NCI-H69 (cell line): ENCODE results near the gene SPAG9.

Experiments
- DNase-seq: peaks from one replicate; lab custom pipeline; 2025; lab: John Stamatoyannopoulos, UW

SPAG9 gene, protein sequence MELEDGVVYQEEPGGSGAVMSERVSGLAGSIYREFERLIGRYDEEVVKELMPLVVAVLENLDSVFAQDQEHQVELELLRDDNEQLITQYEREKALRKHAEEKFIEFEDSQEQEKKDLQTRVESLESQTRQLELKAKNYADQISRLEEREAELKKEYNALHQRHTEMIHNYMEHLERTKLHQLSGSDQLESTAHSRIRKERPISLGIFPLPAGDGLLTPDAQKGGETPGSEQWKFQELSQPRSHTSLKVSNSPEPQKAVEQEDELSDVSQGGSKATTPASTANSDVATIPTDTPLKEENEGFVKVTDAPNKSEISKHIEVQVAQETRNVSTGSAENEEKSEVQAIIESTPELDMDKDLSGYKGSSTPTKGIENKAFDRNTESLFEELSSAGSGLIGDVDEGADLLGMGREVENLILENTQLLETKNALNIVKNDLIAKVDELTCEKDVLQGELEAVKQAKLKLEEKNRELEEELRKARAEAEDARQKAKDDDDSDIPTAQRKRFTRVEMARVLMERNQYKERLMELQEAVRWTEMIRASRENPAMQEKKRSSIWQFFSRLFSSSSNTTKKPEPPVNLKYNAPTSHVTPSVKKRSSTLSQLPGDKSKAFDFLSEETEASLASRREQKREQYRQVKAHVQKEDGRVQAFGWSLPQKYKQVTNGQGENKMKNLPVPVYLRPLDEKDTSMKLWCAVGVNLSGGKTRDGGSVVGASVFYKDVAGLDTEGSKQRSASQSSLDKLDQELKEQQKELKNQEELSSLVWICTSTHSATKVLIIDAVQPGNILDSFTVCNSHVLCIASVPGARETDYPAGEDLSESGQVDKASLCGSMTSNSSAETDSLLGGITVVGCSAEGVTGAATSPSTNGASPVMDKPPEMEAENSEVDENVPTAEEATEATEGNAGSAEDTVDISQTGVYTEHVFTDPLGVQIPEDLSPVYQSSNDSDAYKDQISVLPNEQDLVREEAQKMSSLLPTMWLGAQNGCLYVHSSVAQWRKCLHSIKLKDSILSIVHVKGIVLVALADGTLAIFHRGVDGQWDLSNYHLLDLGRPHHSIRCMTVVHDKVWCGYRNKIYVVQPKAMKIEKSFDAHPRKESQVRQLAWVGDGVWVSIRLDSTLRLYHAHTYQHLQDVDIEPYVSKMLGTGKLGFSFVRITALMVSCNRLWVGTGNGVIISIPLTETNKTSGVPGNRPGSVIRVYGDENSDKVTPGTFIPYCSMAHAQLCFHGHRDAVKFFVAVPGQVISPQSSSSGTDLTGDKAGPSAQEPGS (N-terminal part only)

DNA sequence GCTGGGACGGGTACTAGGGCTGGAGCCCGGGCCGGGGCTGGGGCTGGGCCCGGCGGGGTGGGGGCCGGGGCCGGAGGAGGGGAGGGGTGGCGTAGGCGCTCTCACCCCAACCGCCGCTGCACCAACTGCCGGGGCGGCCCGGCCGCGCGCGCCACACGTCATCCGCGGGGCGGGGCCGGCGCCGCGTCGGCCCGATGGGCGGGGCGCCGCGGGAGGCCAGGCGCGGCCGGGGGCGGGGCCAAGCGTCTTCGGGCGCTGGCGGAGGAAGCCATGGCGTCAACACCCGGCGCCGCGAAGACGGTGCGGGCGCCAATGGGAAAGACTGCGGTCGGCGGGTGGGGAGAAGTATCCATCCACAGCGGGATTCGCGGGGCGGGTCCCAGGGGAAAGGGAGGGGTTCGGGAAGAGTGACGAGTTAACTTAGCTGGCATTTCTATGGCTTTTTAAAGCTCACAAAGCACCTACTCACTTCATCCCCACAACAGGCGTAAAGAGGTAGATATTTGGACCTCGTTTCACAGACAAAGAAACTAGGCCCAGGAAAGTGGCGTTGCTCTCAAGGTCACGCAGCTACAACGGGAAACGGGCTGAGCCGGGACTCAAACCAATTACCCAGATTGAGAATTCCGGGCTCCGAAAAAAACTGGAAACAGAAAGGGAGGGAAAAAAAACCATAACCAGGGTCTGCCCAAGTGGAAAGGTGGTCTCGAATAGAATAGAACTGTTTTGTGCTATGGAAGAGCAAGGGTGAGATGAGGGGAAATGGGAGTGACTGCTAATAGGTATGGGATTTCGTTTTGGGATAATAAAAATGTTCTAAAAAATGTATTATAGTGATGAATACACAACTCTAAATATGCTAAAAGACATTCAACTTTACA, at the start of gene SPAG9:
SPAG9 (minus strand) TSS at position 130 of the 881 bp plus-strand sequence. CDS start 212 bp downstream, outside the sequence.
- peak; percentile 99 for DNase-seq

DNA sequence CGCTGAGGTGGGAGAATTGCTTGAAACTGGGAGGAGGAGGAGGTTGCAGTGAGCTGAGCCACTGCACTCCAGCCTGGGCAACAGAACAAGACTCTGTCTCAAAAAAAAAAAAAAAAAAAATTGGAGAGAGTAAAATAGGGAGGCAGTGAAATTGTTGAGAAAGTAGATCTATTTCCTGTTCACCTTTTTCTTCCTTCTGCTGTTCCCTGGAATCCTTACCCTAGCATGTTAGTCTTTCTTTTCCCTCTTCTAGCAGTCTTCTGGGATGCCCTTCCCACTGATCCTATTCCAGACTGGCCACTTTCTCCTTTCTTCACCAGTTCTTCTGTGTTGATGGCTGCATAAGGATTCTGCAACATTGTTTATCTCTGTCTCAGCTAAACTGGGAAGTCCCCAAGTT, 48.7 kb upstream of the SPAG9 start:
- no peak for DNase-seq

DNA sequence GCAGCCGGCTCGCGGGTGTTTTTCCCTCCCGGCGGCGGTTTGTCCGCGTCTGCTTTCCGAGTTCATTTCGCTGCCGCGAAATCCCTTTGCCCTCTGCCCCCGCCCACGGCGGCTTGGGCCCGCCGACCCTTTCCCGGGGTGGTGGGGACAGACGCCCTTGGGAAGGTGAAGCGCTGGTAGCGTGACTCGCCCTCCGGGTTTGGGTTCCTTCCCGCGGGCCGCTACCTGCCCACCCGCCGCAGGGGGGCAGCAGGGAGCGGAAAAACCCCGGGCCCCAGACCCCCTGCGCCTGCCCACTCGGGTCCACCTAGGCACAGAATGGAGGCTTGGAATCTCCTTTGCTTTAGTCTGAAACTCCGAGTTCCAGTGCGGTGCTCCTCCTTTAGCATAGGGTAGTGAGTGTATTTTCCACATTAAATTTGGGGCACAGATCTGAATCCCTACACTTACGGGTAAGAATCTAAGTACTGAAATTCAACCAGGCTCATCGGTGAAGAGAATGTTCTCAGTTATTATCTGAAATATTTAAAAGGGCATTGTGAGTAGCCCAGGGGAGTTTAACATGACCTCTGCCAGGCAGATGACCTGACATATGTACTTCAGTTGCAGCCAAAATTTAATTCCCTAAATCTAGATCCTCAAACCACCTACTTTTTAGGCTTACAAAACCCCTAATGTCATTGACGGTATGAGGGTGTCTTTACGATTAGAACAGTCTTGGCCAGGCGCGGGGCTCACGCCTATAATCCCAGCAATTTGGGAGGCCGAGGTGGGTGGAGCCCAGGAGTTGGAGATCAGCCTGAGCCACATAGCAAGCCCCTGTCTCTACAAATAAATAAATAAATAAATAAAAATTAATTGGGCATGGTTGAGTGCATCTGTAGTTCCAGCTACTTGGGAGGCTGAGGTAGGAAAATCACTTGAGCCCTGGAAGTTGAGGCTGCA, 46.6 kb upstream of the SPAG9 start:
- DNase-seq: peak; percentile 78

DNA sequence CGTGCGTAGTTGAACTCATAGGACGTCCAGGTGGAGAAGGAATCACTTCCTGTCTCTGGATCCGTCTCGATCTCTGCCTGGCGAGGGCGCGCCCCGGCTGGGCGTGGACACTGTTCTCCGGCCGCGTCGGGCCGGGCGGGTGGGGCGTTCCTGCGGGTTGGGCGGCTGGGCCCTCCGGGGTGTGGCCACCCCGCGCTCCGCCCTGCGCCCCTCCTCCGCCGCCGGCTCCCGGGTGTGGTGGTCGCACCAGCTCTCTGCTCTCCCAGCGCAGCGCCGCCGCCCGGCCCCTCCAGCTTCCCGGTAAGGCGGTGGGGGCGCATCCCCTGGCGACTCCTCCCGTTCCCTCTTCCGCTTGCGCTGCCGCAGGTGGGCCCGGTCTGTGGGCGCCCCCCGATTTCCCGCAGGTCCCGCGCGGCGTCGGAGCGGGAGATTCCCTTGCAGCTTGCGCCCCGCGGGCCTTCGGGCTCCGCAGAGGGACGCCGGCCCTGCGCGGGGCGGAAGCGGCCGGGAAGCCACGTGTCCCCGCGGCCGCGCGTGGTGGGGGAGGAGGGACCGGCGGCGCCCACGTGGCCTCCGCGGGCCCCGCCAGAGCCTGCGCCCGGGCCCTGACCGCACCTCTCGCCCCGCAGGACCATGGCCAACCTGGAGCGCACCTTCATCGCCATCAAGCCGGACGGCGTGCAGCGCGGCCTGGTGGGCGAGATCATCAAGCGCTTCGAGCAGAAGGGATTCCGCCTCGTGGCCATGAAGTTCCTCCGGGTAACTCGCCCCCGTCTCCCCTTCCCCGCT, 45.7 kb upstream of the SPAG9 start, which contains the start of gene NME2:
NME2 (plus strand) TSS at position 214 of the 789 bp plus-strand sequence; CDS start at position 634, 420 bp downstream.
- DNase-seq: peak; percentile 96

DNA sequence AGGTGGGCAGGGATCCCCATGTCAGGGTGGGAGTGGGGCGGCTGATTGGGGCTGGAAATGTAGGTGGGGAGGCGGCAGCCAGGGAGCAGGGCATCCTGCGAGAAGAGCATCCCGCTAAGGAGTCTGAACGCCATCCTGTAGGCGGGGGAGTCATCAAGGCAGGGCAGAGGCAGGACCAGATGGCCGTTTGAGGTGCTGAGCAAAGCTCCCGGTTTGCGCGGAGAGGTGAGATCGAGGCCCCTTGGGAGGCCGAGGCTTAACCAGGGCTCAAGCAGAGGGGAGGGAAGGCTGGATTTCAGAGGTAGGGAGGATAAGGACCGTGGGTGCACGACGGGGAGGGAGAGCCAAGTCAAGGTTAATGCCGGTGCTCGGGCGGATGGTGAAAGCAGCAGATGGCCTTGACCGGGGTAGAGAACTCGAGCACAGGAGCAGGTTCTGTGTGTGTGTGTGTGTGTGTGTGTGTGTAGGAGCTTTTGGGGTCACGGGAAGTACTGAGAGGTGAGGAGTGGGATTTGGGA, 45.1 kb upstream of the SPAG9 start:
- peak; percentile 81 for DNase-seq

DNA sequence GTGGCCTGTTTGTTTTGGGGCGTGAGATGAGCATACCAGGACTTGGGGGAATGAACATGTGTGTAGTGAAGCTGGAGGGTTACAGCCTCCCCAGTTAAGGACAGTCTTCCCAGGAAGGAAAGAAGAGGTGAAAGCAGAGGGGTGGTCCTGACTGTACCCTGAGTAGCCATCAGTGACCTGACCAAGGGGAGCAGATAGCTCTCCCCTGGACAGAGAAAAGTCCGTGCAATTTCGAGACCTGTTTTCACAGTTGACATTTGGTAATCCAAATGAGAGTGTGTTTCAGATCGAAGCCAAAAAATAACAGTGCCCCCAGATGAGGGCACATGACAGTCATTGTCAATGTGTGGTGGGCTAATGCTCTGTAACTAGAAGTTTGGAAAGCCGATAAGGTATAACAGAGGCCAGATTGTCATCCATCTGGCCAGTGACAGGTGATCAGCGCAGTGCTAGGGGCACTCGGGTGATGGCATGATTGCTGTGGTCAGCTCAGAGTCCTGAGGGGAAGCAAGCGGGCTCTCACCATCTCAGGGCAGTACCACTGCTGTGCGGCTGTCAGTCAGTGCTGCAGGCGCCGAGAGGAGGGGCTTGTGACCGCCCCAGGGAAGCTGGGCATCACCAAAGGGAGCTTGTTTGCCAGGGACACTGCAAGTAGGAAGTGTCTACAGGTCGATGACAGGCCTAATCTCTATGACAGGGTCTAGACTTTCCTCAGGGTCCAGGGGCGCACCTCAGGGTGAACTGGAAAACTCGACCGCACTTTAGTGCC, 44.4 kb upstream of the SPAG9 start:
- DNase-seq: peak; percentile 51

DNA sequence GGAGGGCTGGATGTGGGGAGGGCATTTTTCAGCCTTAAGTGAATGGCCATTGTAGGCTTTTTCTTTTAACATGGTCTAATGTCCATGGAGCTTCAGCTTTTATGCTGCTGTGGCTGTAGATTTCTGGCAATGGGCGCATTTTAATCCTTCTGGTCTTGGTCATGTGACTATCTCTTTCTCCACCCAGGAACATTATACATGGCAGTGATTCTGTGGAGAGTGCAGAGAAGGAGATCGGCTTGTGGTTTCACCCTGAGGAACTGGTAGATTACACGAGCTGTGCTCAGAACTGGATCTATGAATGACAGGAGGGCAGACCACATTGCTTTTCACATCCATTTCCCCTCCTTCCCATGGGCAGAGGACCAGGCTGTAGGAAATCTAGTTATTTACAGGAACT, 40.9 kb upstream of the SPAG9 start:
- no peak for DNase-seq

DNA sequence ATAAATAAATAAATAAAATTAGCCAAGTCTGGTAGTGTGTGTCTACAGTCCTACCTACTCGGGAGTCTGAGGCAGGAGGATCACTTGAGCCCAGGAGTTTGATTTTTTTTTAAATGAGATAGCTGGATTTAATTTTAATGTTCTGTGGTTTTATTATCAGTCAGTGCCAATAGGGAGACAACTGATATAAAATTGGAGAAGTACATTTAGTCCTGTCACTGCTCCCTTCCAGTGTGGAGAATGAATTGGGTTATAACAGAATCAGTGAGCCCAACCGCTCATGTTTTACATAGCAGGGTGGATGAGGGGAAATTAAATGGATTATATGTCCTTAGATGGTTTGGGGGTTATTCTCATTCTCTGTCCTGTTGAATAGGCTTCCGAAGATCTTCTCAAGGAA, 38.9 kb upstream of the SPAG9 start:
- no peak for DNase-seq

DNA sequence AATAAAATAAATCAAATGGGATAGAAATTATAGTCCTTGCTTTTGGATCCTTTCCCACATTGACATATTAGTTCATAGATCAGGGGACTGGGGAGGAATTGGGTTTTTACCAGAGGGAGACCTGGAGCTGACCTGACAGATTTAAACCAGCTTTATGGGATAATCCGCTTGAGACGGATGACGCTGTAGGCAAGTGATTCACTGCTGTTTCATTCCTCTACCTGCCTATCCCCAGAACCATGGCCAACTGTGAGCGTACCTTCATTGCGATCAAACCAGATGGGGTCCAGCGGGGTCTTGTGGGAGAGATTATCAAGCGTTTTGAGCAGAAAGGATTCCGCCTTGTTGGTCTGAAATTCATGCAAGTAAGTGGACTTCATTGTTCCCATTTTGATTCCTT, 34.7 kb upstream of the SPAG9 start:
- DNase-seq: no peak

DNA sequence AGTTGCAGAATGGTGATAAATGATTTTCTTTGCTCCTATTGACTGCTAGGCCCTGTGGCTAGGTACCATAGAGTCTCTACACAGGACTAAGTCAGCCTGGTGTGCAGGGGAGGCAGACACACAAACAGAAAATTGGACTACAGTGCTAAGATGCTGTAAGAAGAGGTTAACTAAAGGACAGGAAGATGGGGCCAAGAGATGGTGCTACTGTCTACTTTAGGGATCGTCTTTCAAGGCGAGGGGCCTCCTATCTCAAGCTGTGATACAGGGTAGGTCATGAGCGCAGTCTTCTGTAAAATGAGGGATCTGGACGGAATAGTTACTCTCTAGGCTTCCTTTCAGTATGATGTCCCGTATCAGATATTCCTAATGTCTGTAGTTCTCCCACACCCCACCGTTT, 33.5 kb upstream of the SPAG9 start:
- peak; percentile 42 for DNase-seq

DNA sequence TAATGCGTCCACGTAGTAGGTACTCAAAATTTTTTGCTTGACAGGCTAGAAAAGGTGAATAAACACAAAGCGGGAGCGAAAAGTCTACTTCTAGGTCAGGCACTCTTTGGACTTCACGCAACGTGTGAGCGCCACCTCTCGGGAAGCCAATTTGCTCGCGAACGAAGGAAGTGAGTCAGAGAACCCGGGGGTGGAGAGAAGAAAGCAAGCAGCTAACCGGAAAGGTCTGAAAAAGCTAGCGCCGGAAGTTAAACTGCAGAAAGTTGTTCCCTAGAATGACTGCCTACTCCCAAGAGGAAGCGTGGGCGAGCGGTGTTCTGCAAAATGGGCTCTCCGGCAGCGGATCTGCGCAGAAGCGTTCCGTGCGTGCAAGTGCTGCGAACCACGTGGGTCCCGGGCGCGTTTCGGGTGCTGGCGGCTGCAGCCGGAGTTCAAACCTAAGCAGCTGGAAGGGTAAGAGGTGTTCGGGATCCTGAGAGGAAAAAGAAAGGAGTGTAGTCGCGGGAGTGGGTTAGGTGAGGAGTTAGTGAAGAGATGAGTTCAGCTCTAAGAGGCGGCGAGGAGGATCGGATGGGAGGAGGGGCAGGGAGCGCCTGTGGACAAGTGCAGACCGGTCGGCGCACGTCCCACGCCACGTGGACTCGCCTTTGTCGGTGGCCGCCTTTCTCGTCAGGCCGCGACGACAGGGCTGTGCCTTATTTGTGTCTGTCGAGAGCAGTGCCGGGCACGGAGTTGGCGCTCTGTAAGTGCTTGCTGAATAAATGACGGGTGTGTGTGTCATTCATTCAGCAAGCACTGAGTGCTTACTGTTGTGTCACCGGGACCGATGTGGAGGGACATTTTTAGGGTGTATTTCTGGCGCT, 32.8 kb upstream of the SPAG9 start, which contains the start of gene NME1:
NME1 (plus strand) TSS at position 350 of the 863 bp plus-strand sequence. CDS start 2,096 bp downstream, outside the sequence.
- peak; percentile 100 for DNase-seq

DNA sequence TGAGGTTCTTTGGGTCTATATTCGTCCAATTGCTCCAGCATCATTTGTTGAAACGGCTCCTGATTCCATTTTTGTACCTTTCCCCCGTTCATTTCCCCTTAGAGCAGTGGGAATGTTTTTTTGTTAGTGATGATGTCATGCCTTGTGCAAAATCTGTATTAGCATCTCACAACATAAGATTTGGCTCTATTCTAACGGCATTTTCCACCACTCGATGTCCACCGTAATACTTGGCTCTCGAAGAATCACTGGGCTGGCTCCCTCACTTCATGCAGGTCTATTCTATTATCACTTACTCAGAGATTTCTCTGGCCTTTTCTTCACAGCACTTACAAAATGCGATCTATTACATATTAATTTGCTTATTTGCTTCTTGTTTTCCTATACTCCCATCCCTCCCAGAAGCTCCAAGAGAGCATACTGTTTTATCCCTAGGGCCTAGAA, 32.1 kb upstream of the SPAG9 start:
- peak; percentile 62 for DNase-seq

DNA sequence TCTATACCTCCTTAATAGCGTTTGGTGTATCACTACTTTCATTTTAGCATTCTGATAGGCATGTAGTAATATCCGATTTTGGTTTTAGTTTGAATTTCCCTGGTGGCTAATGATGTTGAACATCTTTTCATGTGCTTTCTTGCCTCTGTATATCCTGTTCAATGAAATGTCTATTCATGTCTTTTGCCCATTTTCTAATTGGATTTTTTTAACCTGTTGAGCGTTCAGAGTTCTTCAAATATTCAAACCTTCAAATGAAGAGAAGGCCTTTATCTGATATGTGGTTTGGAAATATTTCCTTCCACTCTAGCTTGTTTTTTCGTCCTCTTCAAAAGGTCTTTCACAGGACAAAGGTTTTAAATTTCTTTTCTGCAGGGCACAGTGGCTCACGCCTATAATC, 30.3 kb upstream of the SPAG9 start:
- DNase-seq: no peak

DNA sequence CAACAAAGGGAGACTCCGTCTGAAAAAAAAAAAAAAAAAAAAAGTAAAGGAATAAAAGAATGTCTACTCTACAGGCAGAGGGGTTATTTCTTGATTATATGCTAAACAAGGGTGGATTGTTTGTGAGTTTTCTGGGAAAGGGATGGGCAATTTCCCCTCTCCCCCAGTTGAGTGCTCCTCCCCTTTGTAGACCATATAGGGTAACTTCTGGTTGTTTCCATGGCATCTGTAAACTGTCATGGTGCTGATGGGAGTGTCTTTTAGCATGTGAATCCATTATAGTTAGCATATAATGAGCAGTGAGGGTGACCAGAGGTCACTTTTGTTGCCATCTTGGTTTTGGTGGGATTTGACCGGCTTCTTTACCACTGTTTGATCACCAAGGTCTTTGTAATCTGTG, 28.5 kb upstream of the SPAG9 start:
- no peak for DNase-seq

DNA sequence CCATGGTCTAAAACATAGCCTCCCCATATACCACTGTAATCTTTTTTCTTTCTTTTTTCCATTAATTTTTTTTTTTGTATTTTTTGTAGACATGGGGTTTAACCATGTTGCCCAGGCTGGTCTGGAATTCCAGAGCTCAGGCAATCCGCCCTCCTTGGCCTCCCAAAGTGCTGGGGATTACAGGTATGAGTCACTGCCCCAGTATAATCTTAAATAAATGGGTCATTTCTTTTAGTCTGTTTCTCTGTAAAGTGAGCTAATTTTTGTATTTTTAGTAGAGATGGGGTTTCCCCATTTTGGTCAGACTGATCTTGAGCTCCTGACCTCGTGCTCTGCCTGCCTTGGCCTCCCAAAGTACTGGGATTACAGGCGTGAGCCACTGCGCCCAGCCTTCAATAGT, 27.0 kb upstream of the SPAG9 start:
- no peak for DNase-seq

DNA sequence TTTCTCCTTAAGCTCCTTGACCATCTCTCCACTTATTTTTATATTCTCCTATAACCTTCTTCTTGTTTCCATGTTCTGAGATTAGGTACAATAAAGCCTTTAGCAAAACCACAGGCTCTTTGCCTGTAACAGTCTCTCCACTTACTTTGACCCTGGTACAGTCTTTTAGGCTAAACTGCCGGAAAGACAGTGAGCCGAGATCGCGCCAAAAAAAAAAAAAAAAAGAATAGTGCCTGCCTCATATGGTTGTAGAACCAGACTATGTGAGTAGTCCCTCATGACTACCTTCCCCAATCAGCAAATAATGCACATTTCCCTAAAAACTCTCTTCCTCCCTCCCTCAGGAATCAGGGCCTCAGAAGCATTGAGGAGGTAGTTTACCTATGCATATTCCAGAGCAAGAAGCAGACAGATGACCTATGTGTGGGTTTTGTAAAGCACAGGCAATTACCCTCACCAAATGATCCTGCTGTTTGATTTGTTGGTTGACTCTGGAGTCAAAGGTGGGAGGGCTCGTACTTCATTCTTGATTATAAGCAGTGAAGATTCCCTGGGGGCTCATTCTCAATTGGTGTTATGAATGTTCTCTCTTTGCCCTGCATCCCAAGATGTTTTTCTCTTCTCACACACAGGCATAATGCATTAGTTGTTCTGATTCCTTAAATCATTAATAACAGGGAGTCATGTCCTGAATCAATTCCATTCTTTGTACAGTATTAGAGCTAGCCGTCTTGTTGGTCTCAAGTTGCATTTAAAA, 23.8 kb upstream of the SPAG9 start:
- DNase-seq: peak; percentile 98
